IMR-90 (cell line): Measurements from ENCODE around the gene ZZZ3. TPM values are rescaled to one million over a fixed set of nuclear protein-coding genes. Genes with fewer than 3 reads are reported as not detected.

Experiments used
- ATAC-seq: fragments of 200-7000 bp; cut with Tn5 transposase; 2 replicates; pipeline ENCODE4 v1.9.1; 2020; ENCODE audit warnings: low read depth, mild to moderate bottlenecking, moderate library complexity
- BruUV-seq: library from RNA; stranded (reverse); fragments of 400-500 nt; replicated peaks from 2 replicates; lab custom pipeline; 2021; lab: Mats Ljungman, UMichigan
- CTCF ChIA-PET: fragments of 300-600 bp; formaldehyde crosslinking; extraction: SDS; loops from one replicate; lab custom pipeline; 2021; ENCODE audit warnings: antibody characterized with exemption; lab: Yijun Ruan, JAX
- POLR2A ChIA-PET: fragments of 300-600 bp; sonication (Branson Sonifier 250); formaldehyde crosslinking; loops from one replicate; lab custom pipeline; 2022; ENCODE audit warnings: antibody characterized with exemption; ENCODE audit not compliant: unreplicated experiment; lab: Charles Lee
- DNase-seq: peaks from one replicate; pipeline ENCODE4 v3.0.0; 2013
- H2AFZ ChIP-seq: replicated peaks from 2 replicates; pipeline ENCODE3; 2013; ENCODE audit warnings: low read length, mild to moderate bottlenecking; ENCODE audit not compliant: poor library complexity
- H2AK5ac ChIP-seq: 2 replicates; pipeline ENCODE4 v1.6.1; 2013; ENCODE audit warnings: low read depth, low read length, inconsistent platforms
- H2AK9ac ChIP-seq: replicated peaks from 2 replicates; pipeline ENCODE3; 2013; ENCODE audit warnings: mild to moderate bottlenecking, low read depth, low read length, moderate library complexity; ENCODE audit not compliant: poor library complexity
- H2BK120ac ChIP-seq: 2 replicates; pipeline ENCODE4 v1.6.1; 2013; ENCODE audit warnings: low read depth, low read length, inconsistent platforms
- H2BK15ac ChIP-seq: 3 replicates; pipeline ENCODE4 v1.6.1; 2013; ENCODE audit warnings: low read depth, low read length, inconsistent platforms
- H2BK20ac ChIP-seq: 2 replicates; pipeline ENCODE4 v1.6.1; 2013; ENCODE audit warnings: low read depth, mild to moderate bottlenecking, inconsistent platforms, low read length, moderate library complexity
- H2BK5ac ChIP-seq: 2 replicates; pipeline ENCODE4 v1.6.1; 2013; ENCODE audit warnings: mild to moderate bottlenecking, low read depth, low read length, inconsistent platforms; ENCODE audit not compliant: poor library complexity, severe bottlenecking
- H3K14ac ChIP-seq: replicated peaks from 2 replicates; pipeline ENCODE4 v1.6.1; 2013; ENCODE audit warnings: low read depth, low read length, inconsistent platforms
- H3K18ac ChIP-seq: 2 replicates; pipeline ENCODE4 v1.6.1; 2013; ENCODE audit warnings: low read depth, low read length, control low read depth
- H3K23ac ChIP-seq: 2 replicates; pipeline ENCODE4 v1.6.1; 2013; ENCODE audit warnings: low read depth, low read length, inconsistent platforms
- H3K27ac ChIP-seq: 2 replicates; pipeline ENCODE4 v1.5.1; 2013; ENCODE audit warnings: mild to moderate bottlenecking, control low read depth, low read length; ENCODE audit not compliant: insufficient read depth
- H3K27me3 ChIP-seq: 2 replicates; pipeline ENCODE4 v1.6.1; 2013; ENCODE audit warnings: low read length; ENCODE audit not compliant: control insufficient read depth, insufficient read depth
- H3K36me3 ChIP-seq: 2 replicates; pipeline ENCODE4 v1.6.1; 2013; ENCODE audit warnings: low read length, mixed read lengths; ENCODE audit not compliant: control insufficient read depth, insufficient read depth
- H3K4ac ChIP-seq: 2 replicates; pipeline ENCODE4 v1.6.1; 2013; ENCODE audit warnings: low read depth, low read length, inconsistent platforms
- H3K4me1 ChIP-seq: 2 replicates; pipeline ENCODE4 v1.6.1; 2013; ENCODE audit warnings: low read length, mixed read lengths; ENCODE audit not compliant: control insufficient read depth, insufficient read depth
- H3K4me2 ChIP-seq: 2 replicates; pipeline ENCODE4 v1.6.1; 2013; ENCODE audit warnings: low read depth, mild to moderate bottlenecking, control low read depth, low read length, moderate library complexity
- H3K4me3 ChIP-seq: 2 replicates; pipeline ENCODE4 v1.5.1; 2013; ENCODE audit warnings: low read depth, mild to moderate bottlenecking, control low read depth, low read length, moderate library complexity; ENCODE audit not compliant: insufficient read depth
- H3K56ac ChIP-seq: 2 replicates; pipeline ENCODE4 v1.6.1; 2013; ENCODE audit warnings: low read length, inconsistent platforms; ENCODE audit not compliant: insufficient read depth; ENCODE audit errors: extremely low read depth
- H3K79me1 ChIP-seq, 2 experiments: 2 replicates each; pipeline ENCODE4 v1.6.1; 2013; ENCODE audit warnings: low read length in 2 of 2, inconsistent platforms in 1 of 2, low read depth in 1 of 2
- H3K9ac ChIP-seq: 2 replicates; pipeline ENCODE4 v1.6.1; 2013; ENCODE audit warnings: low read depth, low read length, control low read depth
- H3K9me1 ChIP-seq: 2 replicates; pipeline ENCODE4 v1.6.1; 2013; ENCODE audit warnings: low read length, inconsistent platforms; ENCODE audit not compliant: insufficient read depth
- H3K9me3 ChIP-seq: 2 replicates; pipeline ENCODE4 v1.6.1; 2013; ENCODE audit warnings: low read length; ENCODE audit not compliant: control insufficient read depth, insufficient read depth
- H4K20me1 ChIP-seq: 2 replicates; pipeline ENCODE4 v1.6.1; 2013; ENCODE audit warnings: low read length, inconsistent platforms; ENCODE audit not compliant: insufficient read depth
- H4K5ac ChIP-seq: 2 replicates; pipeline ENCODE4 v1.6.1; 2013; ENCODE audit warnings: mild to moderate bottlenecking, low read depth, low read length, control low read depth
- H4K8ac ChIP-seq, 2 experiments: 2 replicates each; pipeline ENCODE4 v1.6.1; 2013; ENCODE audit warnings: low read depth in 2 of 2, low read length in 2 of 2, control low read depth in 1 of 2, inconsistent platforms in 1 of 2
- H4K91ac ChIP-seq: 2 replicates; pipeline ENCODE4 v1.6.1; 2013; ENCODE audit warnings: low read depth, low read length, inconsistent platforms; ENCODE audit not compliant: insufficient read depth
- CEBPB ChIP-seq: IDR thresholded peaks from 2 replicates; pipeline ENCODE4 v1.6.1; 2012; ENCODE audit warnings: low read depth, low read length, improper control_type of control experiment
- CHD1 ChIP-seq: IDR thresholded peaks from 2 replicates; pipeline ENCODE4 v1.6.1; 2012; ENCODE audit warnings: low read depth, low read length, improper control_type of control experiment
- CTCF ChIP-seq: conservative IDR thresholded peaks from 2 replicates; pipeline ENCODE4 v1.5.1; 2012; ENCODE audit warnings: mild to moderate bottlenecking, low read depth, low read length, improper control_type of control experiment
- FOS ChIP-seq: fragments of 150-350 bp; IDR thresholded peaks from 2 replicates; pipeline ENCODE4 v1.6.1; 2016; ENCODE audit warnings: low read depth, low read length
- MAFK ChIP-seq: IDR thresholded peaks from 2 replicates; pipeline ENCODE4 v1.6.1; 2012; ENCODE audit warnings: low read depth, low read length, improper control_type of control experiment
- MAZ ChIP-seq: IDR thresholded peaks from 2 replicates; pipeline ENCODE4 v1.6.1; 2012; ENCODE audit warnings: low read depth, mild to moderate bottlenecking, low read length, improper control_type of control experiment, moderate library complexity, borderline replicate concordance
- MXI1 ChIP-seq: IDR thresholded peaks from 2 replicates; pipeline ENCODE4 v1.6.1; 2012; ENCODE audit warnings: low read depth, mild to moderate bottlenecking, low read length, moderate library complexity, borderline replicate concordance
- NFE2L2 ChIP-seq: fragments of 150-350 bp; IDR thresholded peaks from 2 replicates; pipeline ENCODE4 v1.6.1; 2016; ENCODE audit warnings: low read depth, mild to moderate bottlenecking, low read length
- POLR2A ChIP-seq: IDR thresholded peaks from 2 replicates; pipeline ENCODE4 v1.6.1; 2012; ENCODE audit warnings: mild to moderate bottlenecking, low read depth, low read length
- RAD21 ChIP-seq: IDR thresholded peaks from 2 replicates; pipeline ENCODE4 v1.6.1; 2012; ENCODE audit warnings: low read length, improper control_type of control experiment
- RCOR1 ChIP-seq: IDR thresholded peaks from 2 replicates; pipeline ENCODE4 v1.6.1; 2012; ENCODE audit warnings: mild to moderate bottlenecking, low read length, improper control_type of control experiment; ENCODE audit not compliant: insufficient replicate concordance
- RFX5 ChIP-seq: IDR thresholded peaks from 2 replicates; pipeline ENCODE4 v1.8.0; 2012; ENCODE audit warnings: low read depth, mild to moderate bottlenecking, low read length, moderate library complexity
- SMC3 ChIP-seq: fragments of 150-350 bp; IDR thresholded peaks from 2 replicates; pipeline ENCODE4 v1.6.1; 2016; ENCODE audit warnings: low read depth, mild to moderate bottlenecking, antibody characterized with exemption, low read length, moderate library complexity
- USF2 ChIP-seq: fragments of 150-350 bp; IDR thresholded peaks from 2 replicates; pipeline ENCODE4 v1.6.1; 2017; ENCODE audit warnings: mild to moderate bottlenecking, antibody characterized with exemption, low read length, low read depth
- WGBS, 2 experiments: methylation state at CpG; one replicate each; pipeline versions ENCODE4 v1.1.5 to v1.1.7; 2013; ENCODE audit warnings: missing lambda C conversion rate in 2 of 2; ENCODE audit not compliant: insufficient read length in 1 of 2; ENCODE audit errors: extremely low coverage in 2 of 2; 5-methylcytosine and 5-hydroxymethylcytosine counted together
- dilution Hi-C: fragments of 300-500 bp; cut with HindIII; formaldehyde crosslinking; loops from one replicate; pipeline ENCODE4 v1.14.3; 2018; ENCODE audit warnings: low sequenced_read_pairs; ENCODE audit not compliant: unreplicated experiment
- in situ Hi-C: fragments of 300-500 bp; cut with MboI; formaldehyde crosslinking; loops from 3 replicates; pipeline ENCODE4 v1.14.3; 2019; ENCODE audit warnings: low sequenced_read_pairs, inconsistent platforms, mixed read lengths
- intact Hi-C: fragments of 100-400 bp; cut with micrococcal nuclease; formaldehyde crosslinking; loops from 2 replicates; pipeline ENCODE4 v1.10.0; 2022
- polyA plus RNA-seq, 3 experiments: library from polyadenylated mRNA; depleted of rRNA; stranded (reverse); fragments of >200 nt; gene quantifications; 2 replicates each; pipeline ENCODE4 v1.2.3, GENCODE V29; 2012; ENCODE audit warnings: low replicate concordance in 1 of 3
- total RNA-seq: library from RNA; depleted of rRNA; stranded (reverse); fragments of >200 nt; gene quantifications from 2 replicates; pipeline ENCODE4 v1.2.3, GENCODE V29; 2012
- TF ChIP-seq, protein P1 (sequence below): fragments of 150-350 bp; IDR thresholded peaks from 2 replicates; pipeline ENCODE4 v1.6.1; 2016; ENCODE audit warnings: low read depth, mild to moderate bottlenecking, low read length, moderate library complexity, borderline replicate concordance

ZZZ3 gene
- total and polyA plus RNA-seq, 2 of the 4 experiments (the other 2 are of a cell fraction) = 14.2 to 66.3 TPM

DNA sequence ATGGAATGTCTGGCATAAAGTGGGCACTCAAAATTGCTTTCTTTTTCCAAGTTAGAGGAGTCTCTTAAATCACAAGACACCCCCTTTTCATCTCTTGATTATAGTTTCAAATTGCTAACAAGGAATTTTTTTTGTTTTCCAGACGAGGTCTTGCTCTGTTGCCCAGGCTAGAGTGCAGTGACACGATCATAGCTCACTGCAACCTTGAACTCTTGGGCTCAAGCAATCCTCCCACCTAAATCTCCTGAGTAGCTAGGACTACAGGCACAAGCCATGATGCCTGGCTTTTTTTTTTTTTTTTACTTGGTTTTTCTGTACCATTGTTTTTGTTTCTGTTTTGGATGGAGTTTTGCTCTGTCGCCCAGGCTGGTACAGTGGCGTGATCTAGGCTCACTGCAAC lies 20.8 kb downstream of the ZZZ3 start:
- in situ Hi-C loops = no loop called here

More for the DNA sequence above, 20.8 kb downstream of the ZZZ3 start:
- H3K36me3 ChIP-seq = 0 out of 2 replicates have a peak, but pooled peaks cover 2% of the 10 kb centered on the region
- ATAC-seq (no peak), DNase-seq (no peak)
- no peak overlapping the region for H4K91ac ChIP-seq
- no peak overlapping the region for H3K27ac ChIP-seq
- POLR2A ChIA-PET = no interaction called here
- H2BK120ac ChIP-seq = no peak overlapping the region
- no peak overlapping the region for H3K23ac ChIP-seq
- H4K8ac ChIP-seq = no peak overlapping the region
- no peak overlapping the region for H2AK5ac ChIP-seq
- H3K56ac ChIP-seq = no peak overlapping the region
- no peak overlapping the region for H2AFZ ChIP-seq
- H3K9me1 ChIP-seq = no peaks in the 10 kb centered on the region
- H3K14ac ChIP-seq = no peak overlapping the region
- H2AK9ac ChIP-seq = no peak overlapping the region
- no CpG with 5 or more reads among the region's 4 CpGs for WGBS, 2 experiments
- no peaks in the 10 kb centered on the region for H3K27me3 ChIP-seq
- no peaks in the 10 kb centered on the region for H3K9me3 ChIP-seq
- dilution Hi-C loops (no loop called here), intact Hi-C loops (no loop called here)
- peaks cover 15 to 67% of the 10 kb centered on the region in 2 experiments for H3K79me1 ChIP-seq
- peaks cover 41% of the 10 kb centered on the region for H4K20me1 ChIP-seq
- peaks cover 4% of the 10 kb centered on the region; the same call in 1 of the 2 replicates for H3K4me1 ChIP-seq
- H4K5ac ChIP-seq = no peak overlapping the region
- H2BK15ac ChIP-seq = no peak overlapping the region
- H3K9ac ChIP-seq = no peak overlapping the region
- no peak overlapping the region for H2BK20ac ChIP-seq
- TF ChIP-seq NFE2L2 = no peak
- TF ChIP-seq RFX5 = no peak
- TF ChIP-seq RAD21 = no peak
- no peak for TF ChIP-seq RCOR1
- TF ChIP-seq, protein P1, sequence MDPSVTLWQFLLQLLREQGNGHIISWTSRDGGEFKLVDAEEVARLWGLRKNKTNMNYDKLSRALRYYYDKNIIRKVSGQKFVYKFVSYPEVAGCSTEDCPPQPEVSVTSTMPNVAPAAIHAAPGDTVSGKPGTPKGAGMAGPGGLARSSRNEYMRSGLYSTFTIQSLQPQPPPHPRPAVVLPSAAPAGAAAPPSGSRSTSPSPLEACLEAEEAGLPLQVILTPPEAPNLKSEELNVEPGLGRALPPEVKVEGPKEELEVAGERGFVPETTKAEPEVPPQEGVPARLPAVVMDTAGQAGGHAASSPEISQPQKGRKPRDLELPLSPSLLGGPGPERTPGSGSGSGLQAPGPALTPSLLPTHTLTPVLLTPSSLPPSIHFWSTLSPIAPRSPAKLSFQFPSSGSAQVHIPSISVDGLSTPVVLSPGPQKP = no peak
- TF ChIP-seq CHD1 = no peak
- no peak for TF ChIP-seq POLR2A
- TF ChIP-seq USF2 = no peak
- no peak for TF ChIP-seq FOS
- TF ChIP-seq MAZ = no peak
- no peak for TF ChIP-seq SMC3
- TF ChIP-seq MXI1 = no peak
- no peak for TF ChIP-seq CTCF
- TF ChIP-seq CEBPB = no peak
- no peak for TF ChIP-seq MAFK
- H3K18ac ChIP-seq = no peak overlapping the region
- no peak overlapping the region for H2BK5ac ChIP-seq
- no peak overlapping the region for H3K4me2 ChIP-seq
- no peak overlapping the region for H3K4me3 ChIP-seq
- BruUV-seq = no TSS peak
- CTCF ChIA-PET = no interaction called here
- no peak overlapping the region for H3K4ac ChIP-seq
